RWPE1 (cell line): ENCODE measurements around the gene LRP1B.
"Not testable (repeated sequence)": the region's sequence is repeated elsewhere in the genome, so short reads cannot be mapped to it uniquely, and the experiment has no call there.

ENCODE experiments used
- CTCF ChIA-PET: fragments of 350-600 bp; sonication (Branson Sonifier 250); formaldehyde crosslinking; extraction: SDS; loops from one replicate; lab custom pipeline; 2021; lab: Yijun Ruan, JAX
- POLR2A ChIA-PET: fragments of 400-600 bp; formaldehyde crosslinking; extraction: SDS; loops from one replicate; lab custom pipeline; 2020; ENCODE audit warnings: antibody characterized with exemption; ENCODE audit not compliant: low non-redundant PET; lab: Yijun Ruan, JAX
- DNase-seq: peaks from one replicate; pipeline ENCODE4 v3.0.0; 2012; ENCODE audit warnings: low spot score
- H3K27ac ChIP-seq: fragments of 450-650 bp; 2 replicates; pipeline ENCODE4 v1.5.1; 2017
- CTCF ChIP-seq: fragments of 450-650 bp; conservative IDR thresholded peaks from 2 replicates; pipeline ENCODE4 v1.5.1; 2017; ENCODE audit warnings: low read depth, mild to moderate bottlenecking

The LRP1B gene

GRCh38 chr2:141835103-141835502, 295.7 kb downstream of the LRP1B start:
- no peak overlapping the region for H3K27ac ChIP-seq
- TF ChIP-seq CTCF, result no peak
- CTCF ChIA-PET, result no interaction called here
- POLR2A ChIA-PET, result no interaction called here
- DNase-seq, result no peak

GRCh38 chr2:141828761-141829160, 302.1 kb downstream of the LRP1B start:
- POLR2A ChIA-PET, result no interaction called here
- CTCF ChIA-PET, result no interaction called here

GRCh38 chr2:141824790-141825189, 306.0 kb downstream of the LRP1B start:
- CTCF ChIA-PET, result no interaction called here
- POLR2A ChIA-PET, result no interaction called here

More at GRCh38 chr2:141828761-141829160, 302.1 kb downstream of the LRP1B start:
- H3K27ac ChIP-seq, result no peak overlapping the region
- DNase-seq, result no peak
- TF ChIP-seq CTCF, result no peak

GRCh38 chr2:141820893-141821292, 309.9 kb downstream of the LRP1B start:
- H3K27ac ChIP-seq, result no peak overlapping the region
- CTCF ChIA-PET, result no interaction called here
- no peak for TF ChIP-seq CTCF
- POLR2A ChIA-PET, result no interaction called here
- no peak for DNase-seq

More at GRCh38 chr2:141824790-141825189, 306.0 kb downstream of the LRP1B start:
- no peak for DNase-seq
- no peak for TF ChIP-seq CTCF
- no peak overlapping the region for H3K27ac ChIP-seq

GRCh38 chr2:141815320-141815719, 315.5 kb downstream of the LRP1B start:
- DNase-seq, POLR2A ChIA-PET, H3K27ac ChIP-seq: not testable (repeated sequence)
- CTCF ChIA-PET, result interaction anchor here (0.7 kb wide), 1 partner anchor 1379 kb away, joined by 3 read pairs; no protein-coding TSS in a partner anchor

GRCh38 chr2:141814150-141814549, 316.7 kb downstream of the LRP1B start:
- ChIA-PET POLR2A (no interaction called here), CTCF (no interaction called here)
- H3K27ac ChIP-seq, result no peak overlapping the region
- no peak for TF ChIP-seq CTCF
- DNase-seq, result no peak

GRCh38 chr2:141810148-141810547, 320.7 kb downstream of the LRP1B start:
- ChIA-PET POLR2A (no interaction called here), CTCF (no interaction called here)
- TF ChIP-seq CTCF, result no peak
- H3K27ac ChIP-seq, result no peak overlapping the region
- DNase-seq, result no peak
